GM15510 (cell line): Measurements from ENCODE around the gene CCDC92B.

Experiments used
- POLR2A ChIP-seq: IDR thresholded peaks from 3 replicates; pipeline ENCODE4 v1.6.1; 2011; ENCODE audit warnings: borderline replicate concordance; ENCODE audit not compliant: insufficient read length; ENCODE audit errors: extremely low read depth

Gene CCDC92B

DNA sequence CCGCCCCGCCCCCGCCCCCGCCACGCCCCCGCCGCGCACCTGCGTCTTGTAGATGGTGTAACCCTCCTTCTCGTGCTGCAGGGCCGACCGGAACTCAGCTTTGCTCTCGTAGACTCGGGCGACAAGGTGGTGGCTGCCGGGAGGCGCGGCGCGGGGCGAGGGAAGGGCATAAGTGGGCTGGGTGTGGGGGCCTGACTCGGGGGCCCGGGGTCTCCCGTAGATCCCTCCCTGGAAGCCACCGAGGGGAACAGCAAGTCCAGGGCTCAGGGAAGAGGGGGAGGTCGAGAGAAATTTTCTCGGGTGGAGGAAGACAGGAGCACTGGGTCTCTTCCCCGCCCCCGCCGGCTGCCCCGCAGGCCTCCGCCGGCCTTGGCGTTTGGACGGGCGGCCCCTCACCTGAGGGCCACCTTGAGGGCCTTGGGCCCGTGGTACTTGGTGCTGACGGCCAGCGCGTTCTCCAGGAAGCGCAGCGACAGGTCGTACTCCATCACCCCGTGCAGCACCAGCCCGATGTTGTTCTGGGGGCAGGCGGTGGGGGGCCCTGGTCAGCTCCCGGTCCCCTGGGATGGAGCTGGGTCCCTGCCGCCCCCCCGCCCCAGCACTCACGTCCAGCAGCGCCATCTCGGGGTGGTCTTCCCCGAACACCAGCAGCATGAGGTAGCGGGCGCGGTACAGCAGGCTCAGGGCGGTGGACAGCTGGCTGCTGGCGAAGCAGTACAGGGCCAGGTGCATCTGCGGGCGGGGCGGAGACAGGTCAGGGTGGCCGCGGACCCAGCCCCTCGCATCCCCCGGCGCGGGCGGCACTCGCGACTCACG lies 57.3 kb downstream of the CCDC92B start:
- TF ChIP-seq POLR2A, result no peak

DNA sequence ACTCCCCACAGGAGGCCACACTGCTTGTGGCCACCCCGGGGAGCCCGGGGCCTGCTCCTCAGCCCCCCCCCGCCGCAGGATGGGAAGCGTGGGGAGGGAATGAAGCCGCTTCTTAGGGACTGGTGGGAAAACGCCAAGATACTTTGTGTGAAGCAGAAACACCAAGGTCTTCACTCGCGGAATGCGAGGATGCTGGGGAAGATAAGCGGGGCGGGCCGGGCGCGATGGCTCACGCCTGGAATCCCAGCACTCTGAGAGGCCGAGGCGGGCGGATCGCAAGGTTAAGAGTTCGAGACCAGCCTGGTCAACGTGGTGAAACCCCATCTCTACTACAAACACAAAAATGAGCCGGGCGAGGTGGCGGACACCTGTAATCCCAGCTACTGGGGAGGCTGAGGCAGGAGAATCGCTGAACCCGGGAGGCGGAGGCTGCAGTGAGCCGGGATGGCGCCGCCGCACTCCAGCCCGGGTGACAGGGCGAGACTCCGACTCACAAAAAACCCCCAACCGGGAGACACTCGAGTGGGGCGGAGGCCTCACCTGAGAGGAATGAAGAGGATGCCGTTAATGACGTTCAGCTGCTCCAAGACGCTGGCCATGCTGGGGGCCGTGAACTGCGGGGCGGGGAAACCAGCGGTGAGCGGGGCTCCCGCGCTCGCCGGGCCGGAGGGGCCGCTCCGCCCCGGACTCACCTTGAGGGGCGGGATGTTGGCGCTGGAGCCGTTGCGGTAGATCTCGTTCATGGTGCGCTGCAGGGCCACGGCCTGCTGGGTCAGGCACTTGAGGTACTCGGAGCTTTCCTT lies 58.2 kb downstream of the CCDC92B start:
- no peak for TF ChIP-seq POLR2A

DNA sequence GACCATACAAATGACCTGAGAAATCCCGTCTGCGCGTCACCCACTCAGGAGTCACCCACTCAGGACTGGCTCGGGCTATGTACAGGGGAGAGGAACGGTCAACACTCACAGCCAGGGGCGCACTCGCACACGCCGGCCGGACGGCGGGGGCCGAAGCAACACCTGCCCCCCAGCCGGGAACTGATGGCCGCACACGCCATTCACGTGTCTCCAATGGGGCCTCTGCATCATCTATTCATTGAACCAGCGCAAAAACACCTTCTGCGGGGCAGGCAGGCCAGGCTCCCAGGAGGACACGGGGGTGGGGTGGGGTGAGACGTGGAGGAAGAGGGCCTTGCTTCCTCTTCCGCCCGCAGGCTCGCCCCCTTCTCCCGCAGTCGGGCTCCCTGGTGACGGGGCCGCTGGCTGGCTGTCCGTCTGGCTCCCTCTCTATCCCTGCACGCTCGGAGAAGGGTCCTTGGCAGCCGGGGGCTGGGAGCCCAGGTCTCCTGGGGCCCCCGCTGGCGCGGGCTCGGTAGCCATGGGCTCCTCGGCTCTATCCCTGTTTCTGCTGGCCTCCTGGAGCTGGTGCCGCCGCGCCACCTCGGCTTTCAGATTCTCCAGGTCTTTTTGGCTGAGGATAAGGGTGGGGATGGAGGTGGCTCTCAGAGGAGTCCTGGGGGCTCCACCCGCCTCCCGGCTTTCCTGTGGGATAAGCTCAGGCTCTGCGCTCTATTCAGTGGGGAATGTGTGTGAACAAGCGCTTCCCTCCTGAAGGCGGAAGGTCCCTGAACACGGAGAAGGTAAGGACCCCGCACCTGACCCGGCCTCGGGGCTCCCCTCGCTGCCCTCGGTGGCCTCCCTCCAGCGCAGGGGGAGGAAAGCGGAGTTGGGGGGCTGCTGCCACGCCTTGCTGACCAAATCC lies 59.0 kb downstream of the CCDC92B start:
- TF ChIP-seq POLR2A, result no peak

DNA sequence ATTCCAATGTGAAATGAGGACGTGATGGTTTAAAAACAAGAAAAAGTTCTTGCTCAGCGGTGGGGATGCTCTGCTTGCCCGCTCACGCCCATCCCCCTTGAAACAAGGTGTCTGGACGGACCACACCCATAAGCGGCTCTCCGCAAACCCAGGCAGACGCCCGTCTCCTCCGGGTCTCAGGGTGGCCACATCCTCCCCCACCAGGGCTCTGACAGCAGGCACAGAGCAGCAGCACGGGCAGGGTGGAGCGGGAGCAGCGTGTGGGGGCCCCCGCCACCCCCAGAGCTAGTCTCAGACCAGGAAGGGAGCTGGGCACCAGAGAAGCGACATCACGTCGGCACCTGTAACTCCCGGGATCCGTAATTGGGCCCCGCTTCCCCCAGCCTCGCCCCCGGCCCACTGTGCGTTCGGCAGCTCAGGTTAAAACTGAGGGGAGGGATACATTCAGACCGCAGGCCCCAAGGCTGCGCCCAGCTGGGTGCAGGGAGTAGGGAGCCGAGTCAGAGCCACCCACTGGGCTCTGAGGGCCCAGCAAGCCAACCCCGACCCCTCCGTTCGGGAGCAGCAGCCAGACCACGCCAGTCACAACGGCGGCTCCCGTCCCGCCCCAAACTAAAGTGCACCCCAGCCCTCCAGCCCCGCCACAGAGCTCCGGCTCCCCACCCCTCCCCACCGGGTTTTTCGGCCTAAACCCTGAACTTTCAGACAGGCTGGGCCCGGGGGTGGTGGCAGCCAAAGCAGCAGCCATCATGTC lies 59.9 kb downstream of the CCDC92B start:
- no peak for TF ChIP-seq POLR2A

DNA sequence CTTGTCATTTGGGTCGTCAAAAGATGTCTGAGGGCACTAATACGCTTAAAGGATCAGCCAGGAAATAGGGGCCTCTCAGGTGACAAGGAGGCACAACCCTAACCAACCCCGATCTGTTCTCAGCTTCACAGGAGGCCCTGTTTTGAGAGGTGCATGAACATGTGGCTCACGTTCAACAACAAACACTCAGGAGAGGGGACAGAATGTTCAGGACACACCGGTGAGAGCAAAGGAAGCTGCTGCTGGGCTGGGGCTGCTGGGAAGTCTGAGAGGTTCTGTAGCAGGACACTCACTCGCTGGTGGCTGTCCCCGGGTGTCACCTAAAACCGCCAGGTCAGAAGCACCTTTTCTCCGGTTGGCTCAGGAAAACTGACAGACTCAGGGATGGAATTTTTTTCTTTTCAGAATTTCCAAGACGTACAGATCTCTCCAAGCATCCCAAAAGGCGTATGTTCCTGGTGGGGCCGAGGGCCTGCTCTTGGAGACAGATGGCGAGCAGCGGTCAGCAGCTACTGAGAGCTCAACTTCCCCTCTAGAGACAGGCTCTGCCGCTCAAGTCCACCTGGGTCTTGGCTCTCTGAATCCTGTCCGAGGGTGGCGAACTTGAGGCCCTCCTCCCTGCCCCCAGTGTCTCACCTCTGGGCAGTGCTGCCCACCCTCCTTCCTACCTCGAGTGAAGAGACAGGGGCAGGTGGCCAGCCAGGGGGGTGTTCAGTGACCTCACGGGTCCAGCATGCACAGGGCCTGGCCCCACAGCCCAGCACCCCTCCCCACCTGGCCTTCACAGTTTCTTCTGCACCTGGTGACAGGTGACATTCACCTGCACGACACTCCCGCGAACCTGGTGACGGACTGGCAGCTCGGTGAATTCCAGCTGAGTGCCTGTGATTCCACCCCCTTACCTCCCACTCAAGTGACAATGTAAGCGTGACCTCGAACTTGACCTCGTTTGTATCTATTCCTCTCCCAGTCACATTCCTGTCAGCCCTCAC lies 60.8 kb downstream of the CCDC92B start:
- TF ChIP-seq POLR2A, result peak; percentile 6

DNA sequence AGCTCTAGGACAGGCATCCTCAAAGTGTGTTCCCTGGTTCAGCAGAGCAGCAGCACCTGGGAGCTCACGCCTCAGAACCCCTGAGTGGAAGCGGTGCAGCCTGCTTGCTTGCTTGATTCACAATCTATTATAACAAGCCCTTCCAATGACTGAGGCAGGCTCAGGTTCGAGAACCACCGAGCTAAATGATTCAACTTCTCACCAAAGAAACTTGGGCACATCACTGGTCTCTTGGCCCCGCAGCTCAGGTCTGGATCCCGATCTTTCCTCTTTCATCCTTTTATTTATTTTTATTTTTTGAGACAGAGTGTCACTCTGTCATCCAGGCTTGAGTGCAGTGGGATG lies 62.4 kb downstream of the CCDC92B start:
- no peak for TF ChIP-seq POLR2A

DNA sequence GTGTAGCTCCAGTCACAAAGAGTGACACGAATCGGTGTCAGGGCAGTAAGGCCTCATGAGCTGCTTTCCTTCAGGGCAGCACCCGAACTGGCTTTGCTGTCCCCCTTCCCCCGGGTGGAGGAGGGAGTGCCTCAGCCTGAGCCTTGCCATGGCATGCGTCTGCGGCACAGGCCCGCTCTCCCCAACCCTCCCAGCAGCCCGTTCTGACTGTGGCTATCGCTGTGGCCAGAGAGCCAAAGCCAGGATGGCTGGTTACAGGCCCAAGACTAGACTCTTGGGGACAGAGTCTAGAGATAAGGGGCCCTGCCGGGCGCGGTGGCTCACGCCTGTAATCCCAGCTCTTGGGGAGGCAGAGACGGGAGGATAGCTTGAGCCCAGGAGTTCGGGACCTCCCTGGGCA lies 63.8 kb downstream of the CCDC92B start:
- TF ChIP-seq POLR2A, result no peak

DNA sequence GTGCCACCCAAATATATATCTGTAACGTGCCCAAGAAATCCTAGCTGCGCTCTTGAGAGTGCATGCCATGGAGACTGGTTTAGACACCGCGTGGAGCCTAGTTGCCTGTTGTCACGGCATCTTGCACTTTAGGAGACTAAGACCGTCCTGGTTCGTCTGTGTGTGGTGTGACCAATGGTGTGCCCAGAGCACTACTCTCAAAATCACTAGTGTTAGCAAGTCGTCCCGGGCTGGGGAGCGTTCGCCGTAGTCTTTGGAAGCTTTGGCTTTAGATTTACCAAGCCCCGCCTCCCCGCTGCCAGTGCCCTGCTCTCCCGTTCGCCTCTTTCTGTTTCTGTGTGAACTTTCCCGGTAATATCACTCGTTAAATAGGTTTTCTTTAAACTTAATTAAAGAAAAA lies 64.9 kb downstream of the CCDC92B start:
- no peak for TF ChIP-seq POLR2A

DNA sequence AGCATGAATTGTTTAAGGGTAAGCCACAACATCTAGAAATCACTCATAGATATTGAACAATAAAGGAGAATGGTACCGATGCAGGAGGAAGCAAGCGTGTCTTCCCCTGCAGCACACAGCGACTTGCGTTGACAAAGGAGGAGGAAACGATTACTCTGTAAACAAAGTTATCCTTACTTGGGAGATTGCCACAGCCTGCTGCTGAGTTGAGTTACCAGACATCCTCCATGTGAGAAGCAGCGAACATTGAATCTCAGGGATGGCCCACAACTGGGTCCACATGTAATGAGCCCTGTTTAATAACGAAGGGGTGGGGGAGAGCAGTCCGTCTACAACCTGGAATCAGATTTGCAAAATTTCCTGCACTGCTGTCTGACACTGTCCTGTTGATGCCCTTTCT lies 65.5 kb downstream of the CCDC92B start:
- no peak for TF ChIP-seq POLR2A

DNA sequence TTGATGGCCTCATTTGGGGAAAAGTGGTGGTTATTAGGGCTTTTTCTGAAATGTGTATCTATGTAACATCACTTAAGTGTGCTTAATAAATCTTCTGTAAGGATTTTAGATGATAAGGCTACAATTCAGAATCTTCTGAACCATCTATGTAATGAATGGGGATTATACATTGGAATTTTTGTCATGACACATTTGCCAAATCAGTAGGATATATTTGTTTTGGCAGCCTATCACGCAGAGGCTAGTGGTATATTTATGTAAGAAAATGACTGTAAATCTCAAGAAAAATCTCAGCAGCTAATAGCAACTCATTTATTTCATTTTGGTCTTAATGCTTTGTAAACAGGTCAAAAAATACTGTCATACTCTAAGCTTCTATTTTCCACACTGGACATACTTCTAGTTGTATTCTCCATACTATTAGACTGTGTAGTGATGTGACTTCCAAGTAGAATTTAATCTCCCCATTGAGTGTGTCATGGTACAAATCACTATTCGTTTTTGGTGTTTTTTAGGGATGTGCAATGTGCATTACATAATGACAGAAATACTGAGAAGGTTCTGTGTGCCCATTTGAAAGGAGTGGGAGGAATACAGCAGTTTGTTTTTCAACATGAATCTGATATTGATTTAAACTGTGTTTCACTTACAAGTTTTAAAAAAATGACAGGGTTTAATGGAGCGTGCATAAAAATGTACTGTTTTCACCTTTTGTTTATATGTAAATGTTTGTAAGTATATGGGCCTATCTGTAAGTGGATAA lies 67.1 kb downstream of the CCDC92B start:
- TF ChIP-seq POLR2A, result no peak

DNA sequence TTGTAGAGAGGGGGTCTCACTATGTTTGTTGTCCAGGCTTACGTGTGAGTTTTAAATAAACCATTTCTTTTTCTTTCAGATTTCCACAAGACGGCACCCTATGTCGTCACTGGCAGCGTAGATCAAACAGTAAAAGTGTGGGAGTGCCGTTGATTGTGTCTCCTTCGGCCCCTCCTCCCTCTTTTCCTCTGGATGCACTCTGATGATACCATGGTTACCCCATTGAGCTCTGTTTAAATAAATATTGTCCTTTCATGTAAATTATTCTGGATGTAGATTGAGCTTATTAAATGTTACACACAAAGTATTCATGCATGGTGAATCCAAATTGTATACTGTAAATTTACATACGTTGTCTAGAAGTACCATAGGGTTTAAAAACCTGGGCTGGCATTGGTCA lies 67.8 kb downstream of the CCDC92B start:
- TF ChIP-seq POLR2A, result no peak

DNA sequence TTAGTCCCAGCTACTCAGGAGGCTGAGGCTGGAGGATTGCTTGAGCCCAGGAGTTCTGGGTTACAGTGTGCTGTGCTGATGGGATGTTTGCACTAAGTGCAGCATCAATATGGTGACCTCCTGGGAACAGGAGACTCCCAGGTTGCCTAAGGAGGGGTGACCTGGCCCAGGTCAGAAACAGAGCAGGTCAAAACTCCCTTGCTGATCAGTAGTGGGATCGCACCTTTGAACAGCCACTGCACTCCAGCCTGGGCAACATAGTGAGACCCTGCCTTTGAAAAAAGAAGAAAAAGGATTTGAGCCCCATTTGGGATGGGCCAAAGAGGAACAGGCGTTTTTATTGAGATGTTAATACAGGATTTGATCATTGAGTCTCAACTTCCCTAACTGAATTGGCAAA lies 68.5 kb downstream of the CCDC92B start:
- no peak for TF ChIP-seq POLR2A
